GM23338 (cell line): ENCODE data around the gene SETSIP.

ENCODE experiments used
- CREB1 ChIP-seq: fragments of 250-450 bp; sonication (Bioruptor Pico); IDR thresholded peaks from 2 replicates; pipeline ENCODE4 v1.5.0; 2020; ENCODE audit warnings: low read depth, mild to moderate bottlenecking, moderate library complexity
- EZH2 ChIP-seq: fragments of 200-600 bp; sonication (generic); IDR thresholded peaks from one replicate; pipeline ENCODE4 v1.8.0; 2017; ENCODE audit warnings: antibody characterized with exemption, mild to moderate bottlenecking, low read depth; ENCODE audit not compliant: unreplicated experiment
- EZH2phosphoT487 ChIP-seq: fragments of 200-600 bp; sonication (generic); IDR thresholded peaks from one replicate; pipeline ENCODE4 v1.8.1; 2018; ENCODE audit warnings: antibody characterized with exemption; ENCODE audit not compliant: unreplicated experiment
- JUNB ChIP-seq: IDR thresholded peaks from one replicate; pipeline ENCODE4 v1.6.1; 2016; ENCODE audit warnings: antibody characterized with exemption; ENCODE audit not compliant: unreplicated experiment
- NANOG ChIP-seq: IDR thresholded peaks from 2 replicates; pipeline ENCODE4 v1.6.1; 2016; ENCODE audit warnings: antibody characterized with exemption, borderline replicate concordance
- POLR2AphosphoS5 ChIP-seq: IDR thresholded peaks from 2 replicates; pipeline ENCODE4 v1.6.1; 2016; ENCODE audit warnings: antibody characterized with exemption, low read depth
- TF ChIP-seq, protein P1 (sequence below), 2 experiments: fragments of 200-600 bp in 1 of 2; sonication (generic) in 1 of 2; conservative IDR thresholded peaks; 2 replicates each; pipeline versions ENCODE4 v1.5.1 to v1.6.1; 2016 to 2017; ENCODE audit warnings: antibody characterized with exemption in 2 of 2, low read depth in 2 of 2, mild to moderate bottlenecking in 2 of 2, moderate library complexity in 1 of 2

DNA sequence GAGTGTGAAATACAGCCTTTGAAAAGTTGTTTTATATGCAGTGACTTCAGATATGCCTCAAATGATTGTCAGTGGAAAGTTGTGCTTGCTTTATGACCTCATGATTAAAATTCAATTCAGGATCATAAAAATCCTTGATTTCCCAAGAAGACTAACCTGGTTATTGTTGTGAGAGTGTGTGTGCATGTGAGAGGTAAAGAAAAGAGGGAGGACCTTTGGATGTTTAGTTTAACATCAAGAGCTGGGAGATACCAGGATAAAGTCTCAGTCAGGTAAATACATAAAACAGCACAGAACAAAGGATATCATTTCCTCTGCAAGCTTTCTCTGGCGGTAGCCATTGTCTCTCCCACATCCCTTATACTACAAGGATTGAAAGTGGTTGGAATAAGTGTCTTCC lies 19.4 kb upstream of the SETSIP start:
- no peak for TF ChIP-seq POLR2AphosphoS5
- TF ChIP-seq, protein P1, sequence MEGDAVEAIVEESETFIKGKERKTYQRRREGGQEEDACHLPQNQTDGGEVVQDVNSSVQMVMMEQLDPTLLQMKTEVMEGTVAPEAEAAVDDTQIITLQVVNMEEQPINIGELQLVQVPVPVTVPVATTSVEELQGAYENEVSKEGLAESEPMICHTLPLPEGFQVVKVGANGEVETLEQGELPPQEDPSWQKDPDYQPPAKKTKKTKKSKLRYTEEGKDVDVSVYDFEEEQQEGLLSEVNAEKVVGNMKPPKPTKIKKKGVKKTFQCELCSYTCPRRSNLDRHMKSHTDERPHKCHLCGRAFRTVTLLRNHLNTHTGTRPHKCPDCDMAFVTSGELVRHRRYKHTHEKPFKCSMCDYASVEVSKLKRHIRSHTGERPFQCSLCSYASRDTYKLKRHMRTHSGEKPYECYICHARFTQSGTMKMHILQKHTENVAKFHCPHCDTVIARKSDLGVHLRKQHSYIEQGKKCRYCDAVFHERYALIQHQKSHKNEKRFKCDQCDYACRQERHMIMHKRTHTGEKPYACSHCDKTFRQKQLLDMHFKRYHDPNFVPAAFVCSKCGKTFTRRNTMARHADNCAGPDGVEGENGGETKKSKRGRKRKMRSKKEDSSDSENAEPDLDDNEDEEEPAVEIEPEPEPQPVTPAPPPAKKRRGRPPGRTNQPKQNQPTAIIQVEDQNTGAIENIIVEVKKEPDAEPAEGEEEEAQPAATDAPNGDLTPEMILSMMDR (conservative IDR thresholded peaks at IDR 0.05; ENCODE audit: low read depth in 2 of 2), result no peak
- TF ChIP-seq JUNB, result no peak
- TF ChIP-seq EZH2, result no peak
- no peak for TF ChIP-seq NANOG
- no peak for TF ChIP-seq EZH2phosphoT487
- no peak for TF ChIP-seq CREB1 (CRISPR knock-in tag)
